ENCODE results near the gene CHD5.
"Not testable (repeated sequence)": the region's sequence is repeated elsewhere in the genome, so short reads cannot be mapped to it uniquely, and the experiment has no call there.

CHD5 gene

DNA sequence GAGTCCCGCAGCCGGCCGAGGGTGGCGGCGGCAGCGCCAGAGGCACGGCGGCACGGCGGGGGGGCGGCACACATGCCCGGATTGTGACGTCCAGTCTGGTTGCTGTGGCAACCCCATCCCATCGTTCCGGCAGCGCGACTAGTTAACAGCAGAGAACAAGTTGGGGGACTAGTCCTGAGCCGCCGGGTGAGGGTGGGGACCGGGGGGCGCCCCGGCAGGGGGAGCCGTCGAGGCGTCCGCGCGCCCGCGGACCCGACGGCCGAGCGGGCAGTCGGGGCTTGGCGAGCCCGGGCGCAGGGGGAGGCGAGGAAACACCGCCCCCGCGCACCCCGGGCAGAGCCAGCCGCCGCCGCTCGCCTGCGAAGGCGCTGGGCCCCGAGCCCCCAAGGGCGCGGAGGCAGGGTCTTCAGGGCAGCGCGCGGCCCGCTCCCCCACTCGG lies at the start of gene CHD5:
CHD5 (minus strand) TSS at position 54 of the 439 bp plus-strand sequence. CDS start 298 bp downstream, outside the sequence.
- no peak for DNase-seq (ENCODE audit: low spot score)

DNA sequence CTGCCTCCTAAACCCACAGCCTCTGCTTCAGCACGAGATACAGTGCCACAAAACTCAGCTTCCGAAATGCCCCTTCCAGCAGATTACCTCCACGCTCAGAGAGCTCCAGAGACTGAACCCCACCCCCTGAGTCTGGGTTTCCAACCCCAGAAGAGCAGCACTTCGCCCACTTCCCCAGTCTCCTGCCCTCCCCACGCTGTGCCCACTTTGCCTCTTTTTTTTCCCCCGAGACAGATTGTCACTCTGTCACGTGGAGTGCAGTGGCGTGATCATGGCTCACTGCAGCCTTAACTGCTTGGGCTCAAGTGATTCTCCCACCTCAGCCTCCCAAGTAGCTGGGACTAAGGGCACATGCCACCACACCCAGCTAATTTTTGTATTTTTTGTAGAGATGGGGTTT lies 45.5 kb upstream of the CHD5 start:
- no peak for DNase-seq (ENCODE audit: low spot score)

DNA sequence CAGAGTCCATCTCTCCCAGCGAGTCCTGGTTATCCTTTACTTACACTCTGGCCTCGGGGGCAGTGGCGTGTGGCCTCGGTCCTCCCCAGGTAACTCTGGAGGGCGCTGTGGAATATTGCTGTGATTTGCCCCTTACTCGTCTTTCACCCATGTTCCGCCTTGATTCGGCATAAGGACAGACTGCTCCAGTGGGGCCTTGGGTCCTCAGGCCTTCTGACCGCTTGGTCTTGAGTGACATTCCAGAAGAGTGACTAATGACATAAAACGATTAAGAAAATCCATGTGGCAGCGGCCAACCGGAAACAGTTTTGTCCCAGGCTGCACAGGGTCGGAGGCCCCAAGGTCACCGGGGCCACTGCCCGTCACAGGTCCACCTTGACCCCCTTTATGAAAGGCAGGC lies 44.6 kb upstream of the CHD5 start:
- DNase-seq (ENCODE audit: low spot score) = no peak

GRCh38 chr1:6223617-6224016 lies 43.5 kb upstream of the CHD5 start:
- DNase-seq (ENCODE audit: low spot score) = no peak

- no peak for DNase-seq (ENCODE audit: low spot score)
Measured at GRCh38 chr1:6222636-6223035, 42.5 kb upstream of the CHD5 start.

DNA sequence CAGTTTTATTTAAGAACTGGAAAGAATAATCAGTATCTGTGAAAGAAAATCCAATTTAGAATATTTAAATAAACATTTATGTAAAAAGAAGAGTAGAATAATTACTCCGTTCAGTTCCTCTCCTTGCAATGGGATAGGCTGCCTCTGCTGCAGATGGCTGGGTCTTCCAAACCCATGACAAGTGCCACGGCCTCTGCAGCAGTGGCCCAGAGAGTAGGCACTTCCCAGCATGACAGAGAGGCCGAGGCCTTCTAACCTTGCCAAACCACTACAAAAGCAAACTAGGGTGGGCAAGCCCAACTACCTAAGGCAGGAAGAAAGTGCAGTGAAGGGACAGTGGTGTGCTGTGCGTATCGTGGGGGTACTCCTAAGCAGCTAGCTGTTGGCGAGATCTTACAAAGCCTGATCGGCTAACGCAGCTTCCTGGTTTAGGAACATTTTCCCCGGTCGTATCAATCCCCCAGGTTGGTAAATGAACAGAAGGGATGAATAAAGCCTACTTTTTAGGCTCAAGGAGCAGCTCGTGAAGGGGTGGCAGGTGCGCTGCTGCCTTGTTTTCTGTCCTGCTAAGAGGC lies 41.2 kb upstream of the CHD5 start:
- DNase-seq (ENCODE audit: low spot score) = no peak

GRCh38 chr1:6220236-6220635 lies 40.1 kb upstream of the CHD5 start:
- DNase-seq (ENCODE audit: low spot score) = no peak

GRCh38 chr1:6219641-6220040 lies 39.5 kb upstream of the CHD5 start:
- not testable (repeated sequence) for DNase-seq (ENCODE audit: low spot score)

DNA sequence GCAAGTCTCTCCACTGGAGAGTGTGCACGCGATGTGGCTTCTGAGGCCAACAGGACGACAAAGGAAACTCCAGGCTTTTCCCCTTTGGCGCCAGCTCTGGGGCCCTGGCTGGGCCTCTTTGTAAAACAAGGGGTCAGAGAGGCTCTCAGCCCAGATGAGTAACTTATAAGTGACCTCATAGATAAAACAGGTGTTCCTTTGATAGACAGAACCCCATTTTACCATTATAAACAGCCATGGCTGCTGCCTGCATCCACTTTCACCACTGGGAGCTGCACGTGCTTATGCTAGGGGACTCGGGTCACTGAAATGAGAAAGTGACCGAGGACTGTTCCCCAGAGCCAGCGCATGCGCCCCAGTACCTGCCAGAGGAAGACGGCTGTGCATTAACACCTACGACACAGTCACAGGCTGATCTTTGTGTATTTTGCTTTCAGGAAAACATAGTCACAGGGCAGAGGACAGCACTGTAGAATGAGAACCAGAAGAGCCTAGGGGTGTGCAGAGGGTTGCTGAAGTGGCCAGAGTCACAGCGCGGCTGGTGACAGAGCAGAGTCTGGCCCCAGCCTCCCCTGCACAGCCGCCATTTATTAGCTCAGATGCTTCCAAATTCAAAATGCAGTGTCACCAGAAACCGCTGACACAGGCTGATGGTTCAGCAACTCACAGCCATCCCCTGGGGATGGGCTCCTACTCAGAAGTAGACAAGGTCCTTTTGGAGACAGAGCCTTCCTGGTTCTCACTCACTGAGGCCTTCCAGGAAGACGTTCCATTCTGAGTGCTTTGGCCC lies 38.4 kb upstream of the CHD5 start:
- DNase-seq (ENCODE audit: low spot score) = no peak

GRCh38 chr1:6212193-6212959 lies 32.3 kb upstream of the CHD5 start:
- no peak for DNase-seq (ENCODE audit: low spot score)

- no peak for DNase-seq (ENCODE audit: low spot score)
Measured at GRCh38 chr1:6211731-6212130, 31.6 kb upstream of the CHD5 start.

DNA sequence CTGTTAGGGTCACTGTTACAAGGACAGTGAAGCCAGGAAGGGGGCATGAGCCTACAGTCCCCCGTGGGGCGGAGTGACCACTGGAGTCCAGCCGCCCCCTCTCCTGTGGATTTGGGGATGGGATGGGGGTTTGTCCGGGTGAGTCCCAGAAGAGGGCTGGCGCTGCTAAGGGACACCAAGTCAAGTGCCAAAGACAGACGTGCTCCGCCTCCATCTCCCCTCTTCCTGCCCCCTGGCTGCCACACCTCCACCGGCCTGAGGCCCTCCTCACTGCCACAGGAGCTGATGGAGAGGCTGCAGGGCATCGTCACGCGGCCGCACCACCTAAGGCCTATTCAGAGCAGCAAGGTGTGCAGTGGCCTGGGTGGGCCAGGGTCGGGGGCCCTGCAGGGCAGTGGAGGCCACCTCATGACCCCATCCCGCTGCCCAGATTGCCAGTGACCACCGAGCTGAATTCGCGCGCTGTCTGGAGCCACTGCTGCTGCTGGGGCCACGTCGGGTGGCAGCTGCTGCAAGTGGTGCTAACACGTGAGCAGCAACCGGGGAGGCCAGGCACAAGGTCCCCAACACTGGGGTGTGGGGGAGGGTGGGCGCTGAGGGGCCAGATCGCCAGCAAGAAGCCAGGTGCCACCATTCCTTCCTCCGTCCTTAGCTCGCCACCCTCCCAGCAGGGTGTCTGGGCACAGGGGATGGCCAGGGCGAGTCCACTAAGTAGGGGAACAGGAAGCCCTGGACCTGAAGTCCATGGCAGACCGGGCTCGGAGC lies 30.7 kb upstream of the CHD5 start:
- DNase-seq (ENCODE audit: low spot score) = no peak

GRCh38 chr1:6209661-6210580 lies 29.8 kb upstream of the CHD5 start:
- DNase-seq (ENCODE audit: low spot score) = no peak

DNA sequence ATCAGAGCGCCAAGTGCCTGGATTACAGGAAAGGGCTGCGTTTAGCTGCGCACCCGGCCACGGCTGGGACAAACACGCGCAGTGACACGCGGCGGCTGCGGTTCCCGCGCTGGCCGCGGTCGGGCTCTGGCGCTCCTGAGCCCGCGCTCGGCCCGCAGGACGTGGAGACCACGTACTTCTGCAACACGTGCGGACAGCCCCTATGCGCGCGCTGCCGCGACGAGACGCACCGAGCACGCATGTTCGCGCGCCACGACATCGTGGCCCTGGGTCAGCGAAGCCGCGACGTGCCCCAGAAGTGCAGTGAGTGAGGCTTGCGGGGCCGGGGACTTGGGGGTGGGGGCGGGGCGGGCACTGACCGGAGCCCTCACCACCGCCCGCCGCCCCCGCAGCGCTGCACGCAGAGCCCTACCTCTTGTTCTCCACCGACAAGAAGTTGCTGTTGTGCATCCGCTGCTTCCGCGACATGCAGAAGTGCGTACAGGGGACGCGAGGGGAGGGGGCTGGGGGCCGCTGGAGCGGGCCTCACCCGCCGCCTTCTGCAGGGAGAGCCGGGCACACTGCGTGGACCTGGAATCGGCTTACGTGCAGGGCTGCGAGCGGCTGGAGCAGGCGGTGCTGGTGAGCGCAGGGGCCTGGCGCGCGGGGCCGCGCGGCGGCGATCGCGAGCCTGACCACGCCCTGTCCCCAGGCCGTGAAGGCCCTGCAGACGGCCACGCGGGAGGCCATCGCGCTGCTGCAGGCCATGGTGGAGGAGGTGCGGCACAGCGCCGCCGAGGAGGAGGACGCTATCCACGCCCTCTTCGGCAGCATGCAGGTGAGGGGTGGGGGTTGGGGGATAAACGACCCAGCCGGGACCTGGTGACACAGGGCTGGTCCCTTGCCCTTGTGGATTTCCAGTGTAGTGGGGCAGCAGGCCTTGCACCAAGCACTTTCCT lies 28.9 kb upstream of the CHD5 start:
- DNase-seq (ENCODE audit: low spot score) = no peak

GRCh38 chr1:6207921-6208320 lies 27.8 kb upstream of the CHD5 start:
- DNase-seq (ENCODE audit: low spot score) = no peak

DNA sequence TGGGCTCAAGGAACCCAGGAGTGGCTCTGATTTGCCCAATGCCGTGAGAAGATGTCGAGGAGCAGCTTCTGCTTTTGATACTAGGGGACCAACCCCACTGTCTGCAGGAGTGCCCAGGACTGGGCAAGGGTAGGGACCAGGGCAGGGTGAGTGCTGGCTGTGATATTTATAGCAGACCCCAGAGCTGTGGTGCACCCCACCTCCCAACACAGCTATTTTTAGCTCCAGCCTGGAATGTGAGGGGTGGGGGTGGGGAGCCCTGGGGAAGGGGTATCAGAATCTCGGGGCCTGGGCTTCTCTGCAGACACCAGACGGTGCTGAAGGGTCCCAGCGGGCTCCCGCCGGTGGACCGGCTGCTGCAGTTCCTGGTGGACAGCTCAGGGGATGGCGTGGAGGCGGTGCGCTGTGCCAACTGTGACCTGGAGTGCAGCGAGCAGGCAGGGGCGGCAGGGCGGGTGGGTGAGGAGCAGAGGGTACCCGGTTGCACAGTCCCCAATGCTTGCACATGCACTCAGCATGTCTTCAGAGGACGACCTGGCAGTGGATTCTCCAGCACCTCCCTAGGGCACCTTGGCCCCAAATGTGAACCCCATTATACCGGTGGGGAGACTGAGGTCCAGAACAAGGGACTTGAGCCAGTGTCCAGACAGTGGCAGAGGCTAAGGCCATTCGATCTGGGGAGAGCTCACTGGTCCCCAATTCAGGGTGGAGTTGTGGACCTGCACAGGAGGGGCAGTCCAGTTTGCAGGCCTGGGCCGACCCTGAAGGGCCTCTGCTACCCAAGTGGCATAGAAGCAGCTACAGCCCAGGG lies 27.2 kb upstream of the CHD5 start:
- no peak for DNase-seq (ENCODE audit: low spot score)

DNA sequence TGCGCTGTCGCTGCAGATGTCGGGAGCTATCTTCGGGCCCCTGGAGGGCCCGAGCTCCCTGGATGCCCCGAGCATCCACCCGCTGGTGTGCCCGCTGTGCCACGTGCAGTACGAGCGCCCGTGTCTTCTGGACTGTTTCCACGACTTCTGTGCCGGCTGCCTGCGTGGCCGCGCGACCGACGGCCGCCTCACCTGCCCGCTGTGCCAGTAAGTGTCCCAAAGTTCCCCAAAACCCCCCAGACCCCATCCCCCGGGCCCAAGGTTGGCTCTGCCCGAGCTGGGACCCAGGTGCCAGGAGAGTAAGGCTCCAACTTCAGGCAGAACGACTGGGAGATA lies 26.4 kb upstream of the CHD5 start:
- no peak for DNase-seq (ENCODE audit: low spot score)

- DNase-seq (ENCODE audit: low spot score) = peak; percentile 81
Measured at GRCh38 chr1:6205849-6206519, 25.9 kb upstream of the CHD5 start, which contains the start of gene RNF207. Gene RNF207, plus strand, starts transcription at chr1:6206119. Its CDS starts 417 bp downstream, at chr1:6206536.

GRCh38 chr1:6202256-6202655 lies 22.1 kb upstream of the CHD5 start:
- DNase-seq (ENCODE audit: low spot score) = no peak
